Skin of body (tissue), 2 donors: ENCODE data around the gene SLAMF7. TPM values are rescaled to one million over a fixed set of nuclear protein-coding genes. Genes with fewer than 3 reads are reported as not detected.

Experiments
- DNase-seq: peaks from one replicate; lab custom pipeline; 2025; lab: John Stamatoyannopoulos, UW
- total RNA-seq: library from RNA; depleted of rRNA; stranded (reverse); fragments of >200 nt; gene quantifications from one replicate; pipeline ENCODE4 v1.2.3, GENCODE V29; 2014

The SLAMF7 gene
- total RNA-seq, 1 donor from 2014 or later = 0.49 TPM

DNA sequence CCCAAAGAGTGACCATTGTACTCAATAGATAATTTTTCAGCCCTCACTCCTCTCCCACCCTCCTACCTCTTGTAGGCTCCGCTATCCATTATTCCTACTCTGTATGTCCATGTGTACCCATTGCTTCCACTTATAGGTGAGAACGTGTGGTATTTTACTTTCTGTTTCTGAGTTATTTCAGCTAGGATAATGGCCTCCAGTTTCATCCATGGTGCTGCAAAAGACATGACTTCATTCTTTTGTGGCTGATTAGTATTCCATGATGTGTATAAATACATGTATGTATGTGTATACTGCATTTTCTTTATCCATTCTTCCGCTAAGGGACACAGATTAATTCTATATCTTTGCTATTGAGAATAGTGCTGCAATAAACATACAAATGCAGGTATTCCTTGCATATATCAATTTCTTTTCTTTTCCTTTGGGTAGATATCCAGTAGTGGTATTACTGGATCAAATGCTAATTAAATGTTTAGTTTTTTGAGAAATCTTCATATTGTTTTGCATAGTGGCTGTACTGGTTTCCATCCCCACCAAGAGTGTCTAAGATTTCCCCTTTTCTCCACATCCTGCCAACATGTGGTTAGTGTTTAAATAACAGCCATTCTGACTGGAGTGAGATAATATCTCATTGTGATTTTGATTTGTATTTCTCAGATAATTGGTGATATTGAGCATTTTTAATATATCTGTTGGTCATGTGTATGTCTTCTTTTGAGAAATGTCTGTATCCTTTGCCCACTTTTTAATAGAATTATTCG, 61.8 kb downstream of the SLAMF7 start:
- no peak for DNase-seq

DNA sequence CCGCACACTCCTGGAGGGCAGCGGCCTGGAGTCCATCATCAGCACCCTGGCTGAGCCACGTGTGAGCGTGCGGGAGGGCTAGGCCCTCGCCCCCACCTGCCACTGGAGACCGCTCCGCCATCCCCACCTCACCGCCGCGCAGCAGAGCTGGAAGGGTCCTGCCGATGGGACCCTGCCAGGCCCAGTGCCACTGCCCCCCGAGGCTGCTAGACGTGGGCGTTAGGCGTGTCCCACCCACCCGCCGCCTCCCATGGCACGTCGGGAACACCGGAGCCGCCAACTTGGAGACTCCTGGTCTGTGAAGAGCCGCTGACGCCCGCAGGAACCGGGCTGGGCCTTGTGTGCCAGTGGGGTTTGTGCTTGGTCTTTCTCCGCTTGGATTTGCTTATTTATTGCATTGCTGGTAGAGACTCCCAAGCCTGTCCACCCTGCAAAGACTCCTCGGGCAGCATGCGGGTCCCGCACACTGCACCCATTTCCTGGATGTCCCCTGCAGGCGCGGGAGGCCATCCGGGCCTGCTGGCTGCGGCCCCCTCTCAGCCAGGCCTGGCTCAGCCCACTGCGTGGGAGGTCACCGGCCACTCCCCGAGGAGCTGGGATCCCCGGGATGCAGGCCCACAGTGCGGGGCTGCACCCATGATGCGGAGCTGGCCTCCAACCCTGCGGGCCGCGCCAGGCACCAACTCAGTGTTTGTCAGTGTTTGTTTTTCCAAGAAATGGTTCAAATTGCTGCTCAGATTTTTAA, 63.0 kb downstream of the SLAMF7 start:
- DNase-seq = no peak

Other genes with a start within 250 kb of the SLAMF7 start
- 0.39 TPM for gene SLAMF6, start 216.0 kb upstream of the SLAMF7 start, total RNA-seq
- 3.8 TPM for gene CD84, start 159.8 kb upstream of the SLAMF7 start, total RNA-seq
- 0.20 TPM for gene SLAMF1, start 92.2 kb upstream of the SLAMF7 start, total RNA-seq
- gene CD48, start 27.4 kb upstream of the SLAMF7 start, total RNA-seq = 8.2 TPM
- 0.89 TPM for gene LY9, start 56.9 kb downstream of the SLAMF7 start, total RNA-seq
- 0.49 TPM for gene CD244, start 123.6 kb downstream of the SLAMF7 start, total RNA-seq
- 0.49 TPM for gene ITLN1, start 145.9 kb downstream of the SLAMF7 start, total RNA-seq
- gene ITLN2, start 215.6 kb downstream of the SLAMF7 start, total RNA-seq = not detected